ENCODE results near the gene ACTG1.

Gene ACTG1

DNA sequence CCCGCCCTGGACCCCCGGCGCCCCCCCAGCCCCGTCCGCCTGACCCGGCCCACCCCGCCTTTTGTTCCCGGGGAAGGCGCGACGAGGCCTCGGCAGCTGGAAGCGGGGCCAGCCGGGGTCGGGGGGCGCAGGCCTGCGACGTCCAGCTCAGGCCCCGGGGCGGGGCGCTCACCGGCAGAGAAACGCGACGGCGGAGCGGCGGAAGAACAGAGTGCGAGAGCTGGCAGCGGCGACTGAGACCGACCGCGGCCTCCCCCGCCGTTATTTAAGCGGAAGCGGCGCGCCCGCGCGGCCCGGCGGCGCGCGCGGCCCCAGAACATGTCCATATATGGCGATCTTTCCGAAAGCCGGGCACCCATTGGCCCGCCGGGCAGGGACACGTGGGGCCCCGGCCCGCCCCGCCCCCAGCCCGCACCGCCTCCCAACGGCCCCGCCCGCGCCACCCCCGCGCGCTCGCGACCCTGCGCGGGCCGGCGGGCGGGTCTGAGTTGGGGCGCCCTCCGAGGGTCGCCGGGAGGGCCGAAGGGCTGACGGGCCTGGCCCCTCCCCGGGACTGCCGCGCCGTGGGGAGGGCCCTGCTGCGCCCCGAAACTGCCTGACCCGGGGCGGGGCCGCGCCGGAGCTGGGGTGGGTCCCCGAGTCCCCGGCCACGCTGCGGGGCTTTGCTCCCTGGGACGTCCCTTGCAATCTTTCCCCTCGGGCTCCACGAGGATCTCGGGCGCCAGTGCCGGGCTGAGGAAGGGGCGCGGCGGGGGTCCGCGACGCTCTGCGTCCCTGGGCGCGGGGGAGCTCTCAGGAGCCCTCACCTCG, at the start of gene ACTG1:
Gene ACTG1, minus strand, starts transcription at position 238 of the 810 bp plus-strand sequence. CDS start 445 bp downstream, outside the sequence.
- DNase-seq = peak; percentile 93

DNA sequence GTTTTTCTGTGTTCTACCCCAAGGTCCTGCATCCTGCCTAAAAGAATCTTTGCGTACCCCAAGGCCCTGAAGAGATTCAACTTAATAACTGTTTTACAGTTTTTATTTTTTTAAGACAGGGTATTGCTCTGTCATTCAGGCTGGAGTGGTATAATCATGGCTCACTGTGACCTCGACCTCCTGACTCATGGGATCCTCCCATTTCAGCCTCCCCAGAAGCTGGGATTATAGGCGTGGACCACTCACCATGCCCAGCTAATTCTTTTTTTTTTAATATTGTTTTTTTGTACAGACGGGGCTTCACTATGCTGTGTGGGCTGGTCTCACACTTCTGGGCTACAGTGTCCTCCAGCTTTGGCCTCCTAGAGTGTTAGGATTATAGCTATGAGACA, 48.9 kb upstream of the ACTG1 start:
- no peak for DNase-seq

DNA sequence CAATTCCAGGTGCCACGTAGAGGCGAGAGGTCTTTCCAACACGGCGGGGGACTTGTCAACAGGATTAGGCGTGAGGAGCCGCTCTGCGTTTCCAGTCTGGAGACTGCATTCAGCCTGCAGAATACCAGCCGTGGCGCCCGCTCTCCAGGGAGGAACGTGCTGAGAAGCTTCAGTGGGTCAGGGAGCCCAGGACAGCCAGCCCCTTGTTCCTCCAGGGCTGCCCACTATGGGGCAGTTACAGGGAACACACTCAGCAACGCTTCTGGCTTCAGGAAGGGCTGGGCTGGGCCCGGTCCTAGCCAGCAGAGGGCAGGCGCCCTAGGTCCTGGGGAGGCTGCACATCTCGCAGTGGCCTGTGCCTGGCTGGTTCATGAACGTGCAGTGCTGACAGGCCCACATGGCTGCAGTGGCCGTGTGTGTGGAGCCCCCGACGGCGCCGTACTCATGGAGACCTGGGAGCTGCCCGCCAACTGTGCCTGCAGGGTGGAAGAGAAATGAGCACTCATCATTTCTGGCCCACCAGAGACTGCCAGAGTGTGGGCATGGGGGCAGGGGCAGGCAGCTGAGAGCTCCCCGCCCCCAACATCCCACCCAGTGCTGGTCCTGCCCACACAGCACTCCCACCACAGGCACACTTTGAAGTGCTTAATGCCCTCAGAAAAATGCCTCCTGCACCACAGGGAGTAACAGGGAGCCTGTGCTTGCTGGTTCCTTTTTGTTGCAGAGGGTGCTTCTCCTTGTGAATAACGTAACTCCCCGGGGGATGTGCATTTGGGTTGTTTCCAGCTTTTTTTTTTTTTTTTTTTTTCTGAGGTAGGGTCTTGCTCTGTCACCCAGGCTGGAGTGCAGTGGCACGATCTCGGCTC, 46.6 kb upstream of the ACTG1 start:
- no peak for DNase-seq

DNA sequence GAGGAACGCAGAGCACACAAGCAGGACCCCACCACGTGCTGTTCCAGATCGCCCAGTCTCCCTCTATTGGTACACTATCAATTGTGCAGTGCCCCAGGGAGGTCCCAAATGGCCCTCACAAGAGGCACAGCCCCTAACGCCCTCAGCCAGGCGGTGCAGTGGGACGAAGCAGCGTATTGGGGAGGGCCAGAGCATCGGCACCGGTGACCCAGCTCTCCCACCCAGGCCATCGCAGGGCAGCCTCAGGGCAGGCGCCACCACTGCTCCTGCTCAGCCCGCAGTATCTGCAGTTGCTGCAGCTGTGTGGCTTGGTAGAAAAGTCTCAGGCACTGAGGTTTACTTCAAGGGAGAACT, 45.5 kb upstream of the ACTG1 start:
- no peak for DNase-seq

GRCh38 chr17:81557276-81558114, 44.9 kb upstream of the ACTG1 start:
- DNase-seq = no peak

- DNase-seq = no peak
Observed at GRCh38 chr17:81556863-81557262, 44.3 kb upstream of the ACTG1 start.

DNA sequence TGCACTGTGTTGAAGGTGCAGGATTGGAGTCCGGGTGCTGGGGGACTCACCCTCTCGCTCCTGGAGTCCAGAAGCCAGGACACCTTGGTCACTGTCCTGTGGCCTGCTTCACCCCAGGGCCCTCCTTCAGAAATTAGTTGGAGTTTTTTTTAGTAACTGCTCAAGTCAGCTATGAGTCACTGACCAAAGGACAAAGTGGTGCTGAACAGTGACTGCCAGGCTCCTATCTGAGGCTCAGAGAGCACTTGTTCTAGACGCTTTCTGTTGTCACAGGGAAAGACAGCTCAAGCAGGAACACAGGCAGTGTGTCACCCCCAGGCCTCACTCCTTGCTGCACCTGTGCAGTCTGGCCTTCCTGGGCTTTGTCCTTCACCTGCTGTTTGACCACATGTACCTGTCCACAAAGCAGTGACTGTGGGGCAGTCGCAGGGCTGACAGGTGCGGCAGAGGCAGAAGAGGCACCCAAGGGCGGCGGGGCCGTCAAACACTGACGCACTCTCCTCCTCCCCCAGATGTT, 43.6 kb upstream of the ACTG1 start:
- DNase-seq = no peak

GRCh38 chr17:81553616-81554181, 41.1 kb upstream of the ACTG1 start:
- peak; percentile 60 for DNase-seq

GRCh38 chr17:81553018-81553615, 40.5 kb upstream of the ACTG1 start:
- DNase-seq = peak; percentile 79

DNA sequence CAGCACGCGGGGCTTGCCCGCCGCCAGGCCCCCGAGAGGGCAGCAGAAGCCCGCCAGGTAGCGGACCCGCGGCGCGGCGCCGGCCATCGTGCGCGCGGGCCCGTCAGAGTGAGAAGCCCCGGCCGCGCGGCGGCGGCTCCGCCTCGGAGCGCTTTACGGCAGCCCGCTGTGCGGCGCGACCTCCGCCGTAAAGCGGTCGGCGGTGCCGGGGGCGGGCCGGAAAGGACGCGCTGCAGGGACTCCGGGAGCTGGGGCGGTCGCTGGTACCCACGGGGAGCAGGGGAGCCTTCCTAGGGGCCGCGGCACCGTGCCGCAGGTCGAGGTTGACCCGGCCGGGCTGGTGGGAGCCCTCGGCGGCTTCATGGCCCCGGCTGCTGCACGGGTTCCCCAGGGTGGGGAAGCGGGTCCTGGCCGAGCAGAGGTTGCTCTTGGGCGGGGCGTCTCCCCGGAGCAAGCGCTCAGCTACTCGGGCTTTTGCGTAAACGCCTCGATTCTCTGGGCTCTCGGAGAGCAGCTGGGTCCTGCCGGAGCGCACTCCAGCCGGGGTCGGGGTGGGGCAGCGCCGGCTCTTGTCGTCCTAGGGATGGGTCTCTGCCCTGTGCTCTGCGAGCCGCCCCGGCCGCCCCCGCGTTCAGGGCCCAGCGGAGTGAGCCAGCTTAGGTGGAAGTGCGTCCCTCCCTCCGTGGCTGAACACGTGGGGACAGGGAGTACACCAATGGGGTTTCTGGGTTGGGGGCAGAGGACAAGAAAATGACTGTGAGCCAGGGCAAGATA, 39.8 kb upstream of the ACTG1 start, which contains the start of gene FAAP100:
Gene FAAP100, minus strand, starts transcription at position 110 of the 774 bp plus-strand sequence. Its CDS starts 23 bp downstream, at position 87.
- DNase-seq = peak; percentile 81

DNA sequence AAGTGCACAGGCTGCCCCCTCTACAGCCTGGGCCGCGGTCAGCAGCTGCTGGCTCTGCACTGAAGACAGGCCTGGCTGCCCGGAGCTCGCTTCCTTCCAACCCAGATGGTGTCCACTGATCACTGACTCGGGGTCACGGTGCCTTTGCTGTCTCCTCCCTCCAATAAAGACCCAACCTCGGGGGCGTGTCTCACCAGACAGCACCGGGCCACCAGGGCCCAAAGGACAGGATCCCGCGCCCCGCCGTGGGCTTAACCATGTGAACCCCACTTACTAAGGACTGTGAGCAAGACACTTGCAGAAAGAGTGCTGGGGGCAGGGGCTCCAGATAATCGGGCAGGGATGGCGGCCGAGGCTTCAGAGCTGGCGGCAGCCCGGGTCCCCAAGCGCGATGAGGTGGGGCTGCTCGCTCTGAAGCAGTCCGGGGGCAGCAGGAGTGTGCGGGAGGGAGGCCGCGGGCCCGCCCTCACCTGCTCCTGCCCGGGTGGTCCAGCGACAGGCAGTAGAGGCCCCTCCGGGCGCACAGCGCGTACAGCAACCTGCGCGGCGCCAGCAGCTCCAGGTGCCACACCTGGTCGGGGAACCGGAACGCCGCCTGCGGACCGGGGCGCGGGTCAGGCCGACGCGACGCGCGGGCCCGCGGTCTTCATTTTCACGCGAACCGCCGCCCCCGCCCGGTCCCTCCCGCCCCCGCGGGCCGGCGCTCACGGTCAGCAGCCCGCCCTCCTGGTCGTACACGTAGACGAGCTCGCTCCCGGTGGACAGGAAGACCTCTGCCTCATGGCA, 39.1 kb upstream of the ACTG1 start:
- DNase-seq = no peak

GRCh38 chr17:81550830-81551457, 38.3 kb upstream of the ACTG1 start:
- no peak for DNase-seq

DNA sequence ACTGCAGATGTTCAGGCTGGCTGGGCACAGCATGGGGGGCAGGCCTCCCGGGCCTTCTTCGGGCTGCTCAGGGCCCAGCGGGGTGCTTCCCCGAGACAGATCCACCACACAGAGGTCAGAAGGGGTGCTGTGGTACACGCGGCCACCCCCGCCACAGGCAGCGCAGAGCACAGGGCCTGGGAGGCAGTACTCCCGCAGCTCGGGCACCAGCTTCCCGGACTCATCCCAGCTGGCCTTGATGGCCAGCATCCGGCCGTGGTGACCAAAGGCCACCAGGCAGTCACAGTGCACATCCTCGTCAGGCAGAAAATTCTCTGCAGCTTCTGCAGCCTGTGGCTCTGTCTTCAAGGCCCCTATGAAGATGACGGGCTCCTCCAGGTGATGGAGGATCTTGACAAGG, 37.7 kb upstream of the ACTG1 start:
- DNase-seq = no peak

DNA sequence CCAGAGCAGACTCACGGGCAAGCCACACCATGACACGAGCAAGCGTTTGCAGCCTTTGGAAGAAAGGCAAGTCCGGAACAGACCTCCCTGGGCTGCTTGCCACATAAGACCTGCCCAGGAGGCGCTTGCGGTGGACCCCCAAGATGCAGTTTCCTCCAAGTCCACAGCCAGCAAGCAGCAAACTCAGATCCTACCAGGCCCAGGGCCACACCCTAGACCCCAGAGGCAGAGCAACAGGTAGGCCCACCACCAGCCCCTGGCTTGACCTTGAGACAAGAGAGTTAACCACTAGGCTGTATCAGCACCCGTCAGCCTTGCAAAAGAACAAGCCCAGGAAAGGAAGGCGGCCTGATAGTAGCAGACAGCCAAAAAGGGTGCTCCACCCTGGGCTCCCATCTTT, 37.2 kb upstream of the ACTG1 start:
- DNase-seq = no peak

GRCh38 chr17:81549031-81549557, 36.5 kb upstream of the ACTG1 start:
- no peak for DNase-seq

- DNase-seq = no peak
Observed at GRCh38 chr17:81547614-81547982, 35.0 kb upstream of the ACTG1 start.

- DNase-seq = no peak
Observed at GRCh38 chr17:81546906-81547613, 34.5 kb upstream of the ACTG1 start.

- no peak for DNase-seq
Observed at GRCh38 chr17:81545160-81545949, 32.8 kb upstream of the ACTG1 start.

Data from NCI-H2171 (cell line).